NCI-H2107 treated with DMSO at 0.1 percent for 48 hours (cell line): ENCODE data around the gene TRMT1.

Experiments
- DNase-seq: peaks from one replicate; lab custom pipeline; 2025; ENCODE audit not compliant: unreplicated experiment; lab: John Stamatoyannopoulos, UW

TRMT1 gene

DNA sequence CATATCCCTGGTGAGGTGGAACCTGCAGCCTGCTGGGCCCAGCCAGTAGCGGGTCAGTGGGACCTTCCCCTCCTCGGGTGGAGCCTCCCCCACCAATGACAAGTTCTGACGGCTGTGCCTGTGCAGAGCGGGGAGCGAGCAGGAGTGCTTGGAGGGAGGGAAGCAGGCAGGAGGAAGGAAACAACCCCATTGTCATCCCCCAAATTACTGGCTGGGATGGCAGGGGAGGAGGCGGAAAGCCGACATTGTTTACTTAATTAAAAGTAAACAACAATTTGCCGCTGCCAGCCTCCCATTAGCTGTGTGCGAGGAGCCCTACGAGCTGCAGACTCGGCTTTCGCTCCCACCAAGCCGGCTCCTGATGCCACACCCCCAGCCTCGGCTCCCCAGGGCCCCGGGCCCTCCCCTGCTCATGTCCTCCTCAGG, 59.4 kb downstream of the TRMT1 start:
- DNase-seq: peak; percentile 53

DNA sequence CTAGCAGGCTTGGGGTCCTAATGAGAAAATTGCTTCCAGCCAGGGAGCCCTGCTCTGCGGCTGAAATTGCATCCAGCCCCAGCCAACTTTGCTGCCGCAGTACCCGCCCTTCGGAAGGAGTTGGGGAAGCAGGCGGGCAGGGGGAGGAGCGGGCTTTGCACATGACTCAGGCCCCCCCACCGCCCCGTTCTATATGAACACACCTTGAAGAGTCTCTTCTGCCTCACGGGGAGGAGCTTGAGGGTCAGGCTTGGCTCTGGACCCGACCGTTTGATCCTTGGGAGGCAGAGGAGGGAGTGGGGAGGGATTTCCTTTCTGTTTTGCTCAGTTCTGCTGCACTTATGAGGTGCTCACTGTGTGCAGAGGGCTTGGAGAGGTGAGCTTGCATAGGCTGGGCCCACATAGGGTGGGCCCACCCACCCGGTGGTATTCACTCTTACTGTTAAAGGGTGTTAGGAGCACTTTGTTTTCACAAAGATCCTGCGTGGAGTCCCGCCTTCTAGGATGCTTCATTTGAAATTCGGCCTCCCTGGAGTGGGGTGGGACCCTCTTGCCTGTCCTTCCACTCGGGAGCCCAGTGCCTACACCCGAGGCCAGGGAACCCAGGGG, 60.4 kb downstream of the TRMT1 start:
- DNase-seq: no peak

GRCh38 chr19:13055213-13056051, 61.1 kb downstream of the TRMT1 start:
- no peak for DNase-seq
